B cell (primary cell): ENCODE data around the gene STARD10. TPM values are rescaled to one million over a fixed set of nuclear protein-coding genes. Genes with fewer than 3 reads are reported as not detected.

Source experiments
- ATAC-seq: fragments of 200-7000 bp; cut with Tn5 transposase; one replicate; pipeline ENCODE4 v1.10.0; 2021; ENCODE audit warnings: low read depth, mild to moderate bottlenecking, moderate number of reproducible peaks, moderate library complexity
- CTCF ChIA-PET: fragments of 350-600 bp; sonication (Branson Sonifier 250); formaldehyde crosslinking; loops from one replicate; lab custom pipeline; 2021; ENCODE audit warnings: antibody characterized with exemption, inconsistent platforms; lab: Charles Lee
- POLR2A ChIA-PET: fragments of 350-600 bp; sonication (Branson Sonifier 250); formaldehyde crosslinking; loops from one replicate; lab custom pipeline; 2021; ENCODE audit warnings: antibody characterized with exemption; lab: Charles Lee
- DNase-seq: peaks from one replicate; pipeline ENCODE4 v3.0.0; 2013
- H2AFZ ChIP-seq: 2 replicates; pipeline ENCODE4 v1.6.1; 2012; ENCODE audit warnings: mild to moderate bottlenecking, low read depth, low read length; ENCODE audit not compliant: insufficient read depth, poor library complexity, severe bottlenecking
- H3K27ac ChIP-seq, 2 donors: 1 replicate in 1 of 2; 2 replicates in 1 of 2; pipeline ENCODE4 v1.5.1; 2012 to 2013; ENCODE audit warnings: low read length in 2 of 2, mild to moderate bottlenecking in 2 of 2, moderate library complexity in 1 of 2
- H3K27me3 ChIP-seq, 4 experiments: fragments of 200-600 bp in 1 of 4; sonication (generic) in 1 of 4; replicated peaks in 1 of 4; 1 replicate in 2 of 4; 2 replicates in 2 of 4; pipeline versions ENCODE4 v1.6.1 to v1.7.0; 2013 to 2016; ENCODE audit warnings: low read length in 3 of 4, mild to moderate bottlenecking in 2 of 4, mixed read lengths in 1 of 4, moderate library complexity in 1 of 4; ENCODE audit not compliant: insufficient read depth in 4 of 4, control insufficient read depth in 3 of 4; ENCODE audit errors: control extremely low read depth in 1 of 4
- H3K36me3 ChIP-seq, 2 experiments: replicated peaks in 1 of 2; 1 replicate in 1 of 2; 2 replicates in 1 of 2; pipeline versions ENCODE4 v1.6.1 to v1.7.1; 2013; ENCODE audit warnings: low read length in 1 of 2; ENCODE audit not compliant: insufficient read depth in 2 of 2, control insufficient read depth in 1 of 2; ENCODE audit errors: control extremely low read depth in 1 of 2, extremely low read depth in 1 of 2
- H3K4me1 ChIP-seq, 2 donors: fragments of 200-600 bp in 1 of 2; sonication (generic) in 1 of 2; 1 replicate in 1 of 2; 2 replicates in 1 of 2; pipeline versions ENCODE4 v1.5.1 to v1.6.1; 2013 to 2017; ENCODE audit warnings: low read length in 2 of 2; ENCODE audit not compliant: control insufficient read depth in 2 of 2, insufficient read depth in 2 of 2
- H3K4me2 ChIP-seq: replicated peaks from 2 replicates; pipeline ENCODE3; 2012; ENCODE audit warnings: mild to moderate bottlenecking, low read depth, low read length; ENCODE audit not compliant: poor library complexity, severe bottlenecking
- H3K4me3 ChIP-seq, 5 experiments: fragments of 200-600 bp in 1 of 5; sonication (generic) in 1 of 5; 1 replicate in 3 of 5; 2 replicates in 2 of 5; pipeline versions ENCODE4 v1.5.1 to v1.7.0; 2011 to 2016; ENCODE audit warnings: low read length in 4 of 5, mild to moderate bottlenecking in 4 of 5, low read depth in 2 of 5, control low read depth in 1 of 5, moderate library complexity in 1 of 5; ENCODE audit not compliant: insufficient read depth in 1 of 5; ENCODE audit errors: control extremely low read depth in 1 of 5, extremely low read depth in 1 of 5
- H3K79me2 ChIP-seq: fragments of 200-600 bp; sonication (generic); one replicate; pipeline ENCODE4 v1.6.0; 2016; ENCODE audit warnings: low read length; ENCODE audit not compliant: control insufficient read depth, insufficient read depth
- H3K9ac ChIP-seq: fragments of 200-600 bp; sonication (generic); 2 replicates; pipeline ENCODE4 v1.6.1; 2017; ENCODE audit warnings: mild to moderate bottlenecking, low read length, moderate library complexity
- H3K9me3 ChIP-seq, 3 donors: one replicate each; pipeline versions ENCODE4 v1.6.1 to v1.7.1; 2013; ENCODE audit warnings: low read length in 2 of 3; ENCODE audit not compliant: control insufficient read depth in 2 of 3, insufficient read depth in 1 of 3; ENCODE audit errors: control extremely low read depth in 1 of 3
- H4K20me1 ChIP-seq: 2 replicates; pipeline ENCODE4 v1.6.0; 2012; ENCODE audit warnings: mild to moderate bottlenecking, low read length; ENCODE audit not compliant: insufficient read depth, control insufficient read depth, poor library complexity, severe bottlenecking
- H3K27ac Mint-ChIP-seq: one replicate; pipeline ENCODE4 v1.8.0; 2021; ENCODE audit warnings: mixed read lengths
- H3K27me3 Mint-ChIP-seq: one replicate; pipeline ENCODE4 v1.8.0; 2021; ENCODE audit warnings: mixed read lengths
- H3K4me1 Mint-ChIP-seq: one replicate; pipeline ENCODE4 v1.8.0; 2021; ENCODE audit warnings: mixed read lengths
- H3K4me3 Mint-ChIP-seq: one replicate; pipeline ENCODE4 v1.8.0; 2021; ENCODE audit warnings: mixed read lengths
- H3K9me3 Mint-ChIP-seq: one replicate; pipeline ENCODE4 v1.8.0; 2022; ENCODE audit warnings: mixed read lengths; ENCODE audit not compliant: insufficient read depth
- EZH2 ChIP-seq: IDR thresholded peaks from 2 replicates; pipeline ENCODE4 v1.6.1; 2012; ENCODE audit warnings: borderline replicate concordance, low read depth, mild to moderate bottlenecking, moderate library complexity, low read length; ENCODE audit not compliant: insufficient read depth, poor library complexity, severe bottlenecking
- WGBS: methylation state at CpG from one replicate; pipeline ENCODE4 v1.1.5; 2013; ENCODE audit warnings: missing lambda C conversion rate; ENCODE audit not compliant: insufficient coverage; 5-methylcytosine and 5-hydroxymethylcytosine counted together
- intact Hi-C: fragments of 100-400 bp; cut with micrococcal nuclease; formaldehyde crosslinking; loops from one replicate; pipeline ENCODE4 v1.10.0; 2022
- polyA plus RNA-seq: library from polyadenylated mRNA; depleted of rRNA; stranded (reverse); fragments of >200 nt; gene quantifications from 2 replicates; pipeline ENCODE4 v1.2.3, GENCODE V29; 2012
- total RNA-seq, 2 donors: library from RNA; stranded (reverse); fragments of 120-200 nt in 1 of 2; gene quantifications; 1 replicate in 1 of 2; 2 replicates in 1 of 2; pipeline versions ENCODE4 v1.2.3 to v1.2.4, GENCODE V29; 2013 to 2022
- TF ChIP-seq, protein P1 (sequence below): fragments of 200-600 bp; IDR thresholded peaks from one replicate; pipeline ENCODE4 v1.8.0; 2022; ENCODE audit warnings: antibody characterized with exemption, mild to moderate bottlenecking

Gene STARD10
- total and polyA plus RNA-seq, 2 donors (not counting 1 experiment from before 2014, with no cell fraction given): 37.5 to 39.2 TPM

DNA sequence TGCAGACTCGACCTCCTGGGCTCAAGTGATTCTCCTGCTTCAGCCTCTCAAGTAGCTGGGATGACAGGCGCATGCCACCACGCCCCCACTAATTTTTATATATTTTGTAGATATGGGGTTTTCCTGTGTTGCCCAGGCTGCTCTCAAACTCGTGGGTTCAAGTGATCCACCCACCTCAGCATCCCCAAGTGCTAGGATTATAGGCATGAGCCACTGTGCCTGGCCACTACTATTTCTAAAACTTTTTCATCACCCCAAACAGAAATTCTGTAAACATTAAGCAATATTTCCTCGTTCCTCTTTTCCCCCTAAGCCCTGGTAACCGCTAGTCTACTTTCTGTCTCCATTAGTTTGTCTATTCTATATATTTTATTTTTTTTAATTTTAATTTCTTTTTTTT lies 11.4 kb upstream of the STARD10 start:
- intact Hi-C loops: no loop called here
- no peak overlapping the region for H3K4me2 ChIP-seq

DNA sequence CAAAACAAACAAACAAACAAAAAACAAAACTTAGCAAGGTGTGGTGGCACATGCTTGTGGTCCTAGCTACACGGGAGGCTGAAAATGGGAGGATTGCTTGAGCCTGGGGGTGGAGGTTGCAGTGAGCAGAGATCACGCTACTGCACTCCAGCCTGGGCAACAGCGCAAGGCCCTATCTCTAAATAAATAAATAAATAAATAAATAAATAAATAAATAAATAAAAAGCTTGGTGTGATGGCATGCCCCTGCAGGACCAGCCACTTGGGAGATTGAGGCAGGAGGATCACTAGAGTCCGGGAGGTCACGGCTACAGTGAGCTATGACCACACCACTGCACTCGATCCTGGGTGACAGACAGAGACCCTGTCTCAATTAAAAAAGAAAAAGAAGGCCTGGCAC lies 9.0 kb upstream of the STARD10 start:
- ATAC-seq: no peak
- H3K9ac ChIP-seq: no peak overlapping the region
- H3K4me1 ChIP-seq: peaks cover 16 to 20% of the 10 kb centered on the region in 2 donors
- H3K27me3 Mint-ChIP-seq: no peaks in the 10 kb centered on the region
- H3K27me3 ChIP-seq: no peaks in the 10 kb centered on the region
- H3K27ac ChIP-seq: no peak overlapping the region
- no peak for DNase-seq
- ChIA-PET CTCF (interaction anchor here (1.3 to 1.6 kb wide), 2 partner anchors 9 to 119 kb away, joined by 3 to 4 read pairs; partner anchors contain the start of gene STARD10), POLR2A (no interaction called here)
- H2AFZ ChIP-seq: no peak overlapping the region
- intact Hi-C loops: no loop called here
- no peaks in the 10 kb centered on the region for H3K9me3 Mint-ChIP-seq
- no peak overlapping the region for H3K4me2 ChIP-seq
- H3K36me3 ChIP-seq: no peaks in the 10 kb centered on the region
- H3K4me3 ChIP-seq: no peak overlapping the region
- no peaks in the 10 kb centered on the region for H3K79me2 ChIP-seq
- H3K27ac Mint-ChIP-seq: no peak overlapping the region
- no peaks in the 10 kb centered on the region for H4K20me1 ChIP-seq
- peaks cover 16% of the 10 kb centered on the region for H3K4me1 Mint-ChIP-seq
- no peak for TF ChIP-seq EZH2
- TF ChIP-seq, protein P1, sequence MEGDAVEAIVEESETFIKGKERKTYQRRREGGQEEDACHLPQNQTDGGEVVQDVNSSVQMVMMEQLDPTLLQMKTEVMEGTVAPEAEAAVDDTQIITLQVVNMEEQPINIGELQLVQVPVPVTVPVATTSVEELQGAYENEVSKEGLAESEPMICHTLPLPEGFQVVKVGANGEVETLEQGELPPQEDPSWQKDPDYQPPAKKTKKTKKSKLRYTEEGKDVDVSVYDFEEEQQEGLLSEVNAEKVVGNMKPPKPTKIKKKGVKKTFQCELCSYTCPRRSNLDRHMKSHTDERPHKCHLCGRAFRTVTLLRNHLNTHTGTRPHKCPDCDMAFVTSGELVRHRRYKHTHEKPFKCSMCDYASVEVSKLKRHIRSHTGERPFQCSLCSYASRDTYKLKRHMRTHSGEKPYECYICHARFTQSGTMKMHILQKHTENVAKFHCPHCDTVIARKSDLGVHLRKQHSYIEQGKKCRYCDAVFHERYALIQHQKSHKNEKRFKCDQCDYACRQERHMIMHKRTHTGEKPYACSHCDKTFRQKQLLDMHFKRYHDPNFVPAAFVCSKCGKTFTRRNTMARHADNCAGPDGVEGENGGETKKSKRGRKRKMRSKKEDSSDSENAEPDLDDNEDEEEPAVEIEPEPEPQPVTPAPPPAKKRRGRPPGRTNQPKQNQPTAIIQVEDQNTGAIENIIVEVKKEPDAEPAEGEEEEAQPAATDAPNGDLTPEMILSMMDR: no peak
- H3K4me3 Mint-ChIP-seq: no peak overlapping the region
- 97% methylated on average over 3 of the region's 6 CpGs for WGBS
- H3K9me3 ChIP-seq: no peaks in the 10 kb centered on the region

More for the DNA sequence above, 11.4 kb upstream of the STARD10 start:
- H3K4me3 Mint-ChIP-seq: no peak overlapping the region
- H2AFZ ChIP-seq: no peak overlapping the region
- 100% methylated on average over 1 of the region's 6 CpGs for WGBS
- H3K4me1 Mint-ChIP-seq: peaks cover 24% of the 10 kb centered on the region
- H3K9me3 Mint-ChIP-seq: no peaks in the 10 kb centered on the region
- CTCF ChIA-PET: no interaction called here
- no peaks in the 10 kb centered on the region for H3K27me3 Mint-ChIP-seq
- no peaks in the 10 kb centered on the region for H3K36me3 ChIP-seq
- no peaks in the 10 kb centered on the region for H4K20me1 ChIP-seq
- DNase-seq (no peak), ATAC-seq (no peak)
- no peak overlapping the region for H3K27ac ChIP-seq
- H3K4me3 ChIP-seq: no peak overlapping the region
- H3K4me1 ChIP-seq: peaks cover 18 to 20% of the 10 kb centered on the region in 2 donors
- TF ChIP-seq EZH2: no peak
- TF ChIP-seq, protein P1: no peak
- no peaks in the 10 kb centered on the region for H3K27me3 ChIP-seq
- no peak overlapping the region for H3K9ac ChIP-seq
- POLR2A ChIA-PET: no interaction called here
- no peak overlapping the region for H3K27ac Mint-ChIP-seq
- no peaks in the 10 kb centered on the region for H3K9me3 ChIP-seq
- H3K79me2 ChIP-seq: no peaks in the 10 kb centered on the region
